Measurements from ENCODE around the gene KRT33A.
"Not testable (repeated sequence)": the region's sequence is repeated elsewhere in the genome, so short reads cannot be mapped to it uniquely, and the experiment has no call there.

Gene KRT33A

GRCh38 chr17:41350381-41350878 lies at the start of gene KRT33A:
KRT33A (minus strand) TSS chr17:41350828; CDS start chr17:41350767, 61 bp downstream.
- DNase-seq (ENCODE audit: low read depth in 1 of 2, low spot score in 1 of 2), result not testable (repeated sequence)

GRCh38 chr17:41396996-41397660 lies 46.5 kb upstream of the KRT33A start, which contains the start of gene KRT31:
KRT31 (minus strand) TSS chr17:41397608; CDS start chr17:41397539, 69 bp downstream.
- DNase-seq (ENCODE audit: low read depth in 1 of 2, low spot score in 1 of 2), result no peak

GRCh38 chr17:41396340-41396739 lies 45.7 kb upstream of the KRT33A start:
- DNase-seq (ENCODE audit: low read depth in 1 of 2, low spot score in 1 of 2), result no peak

GRCh38 chr17:41395611-41396010 lies 45.0 kb upstream of the KRT33A start:
- DNase-seq (ENCODE audit: low read depth in 1 of 2, low spot score in 1 of 2), result no peak

- DNase-seq (ENCODE audit: low read depth in 1 of 2, low spot score in 1 of 2), result not testable (repeated sequence)
These were observed 44.4 kb upstream of the KRT33A start for GRCh38 chr17:41395044-41395443.

GRCh38 chr17:41394254-41394996 lies 43.8 kb upstream of the KRT33A start:
- no peak for DNase-seq (ENCODE audit: low read depth in 1 of 2, low spot score in 1 of 2)

- DNase-seq (ENCODE audit: low read depth in 1 of 2, low spot score in 1 of 2), result no peak
These were observed 43.2 kb upstream of the KRT33A start for GRCh38 chr17:41393826-41394225.

GRCh38 chr17:41393294-41393693 lies 42.7 kb upstream of the KRT33A start:
- no peak for DNase-seq (ENCODE audit: low read depth in 1 of 2, low spot score in 1 of 2)

- no peak for DNase-seq (ENCODE audit: low read depth in 1 of 2, low spot score in 1 of 2)
These were observed 41.6 kb upstream of the KRT33A start for GRCh38 chr17:41392278-41392677.

GRCh38 chr17:41391535-41391934 lies 40.9 kb upstream of the KRT33A start:
- no peak for DNase-seq (ENCODE audit: low read depth in 1 of 2, low spot score in 1 of 2)

- no peak for DNase-seq (ENCODE audit: low read depth in 1 of 2, low spot score in 1 of 2)
These were observed 39.8 kb upstream of the KRT33A start for GRCh38 chr17:41390411-41390938.

- no peak for DNase-seq (ENCODE audit: low read depth in 1 of 2, low spot score in 1 of 2)
These were observed 37.0 kb upstream of the KRT33A start for GRCh38 chr17:41387670-41388069.

- DNase-seq (ENCODE audit: low read depth in 1 of 2, low spot score in 1 of 2), result no peak
These were observed 35.6 kb upstream of the KRT33A start for GRCh38 chr17:41386227-41386626.

GRCh38 chr17:41383690-41384089 lies 33.1 kb upstream of the KRT33A start:
- DNase-seq (ENCODE audit: low read depth in 1 of 2, low spot score in 1 of 2), result no peak

- DNase-seq (ENCODE audit: low read depth in 1 of 2, low spot score in 1 of 2), result no peak
These were observed 31.8 kb upstream of the KRT33A start for GRCh38 chr17:41382394-41382793.

GRCh38 chr17:41381943-41382342 lies 31.3 kb upstream of the KRT33A start, which contains the start of gene KRT34:
KRT34 (minus strand) TSS chr17:41382306; CDS start chr17:41382246, 60 bp downstream.
- not testable (repeated sequence) for DNase-seq (ENCODE audit: low read depth in 1 of 2, low spot score in 1 of 2)

GRCh38 chr17:41380091-41380490 lies 29.5 kb upstream of the KRT33A start:
- DNase-seq (ENCODE audit: low read depth in 1 of 2, low spot score in 1 of 2), result not testable (repeated sequence)

GRCh38 chr17:41377546-41377945 lies 26.9 kb upstream of the KRT33A start:
- no peak for DNase-seq (ENCODE audit: low read depth in 1 of 2, low spot score in 1 of 2)

GRCh38 chr17:41369713-41370112 lies 19.1 kb upstream of the KRT33A start, which contains the start of gene KRT33B:
KRT33B (minus strand) TSS chr17:41369813; CDS start chr17:41369750, 63 bp downstream.
- DNase-seq (ENCODE audit: low read depth in 1 of 2, low spot score in 1 of 2), result no peak

- no peak for DNase-seq (ENCODE audit: low read depth in 1 of 2, low spot score in 1 of 2)
These were observed 18.4 kb upstream of the KRT33A start for GRCh38 chr17:41369023-41369422.

GRCh38 chr17:41367426-41368075 lies 16.9 kb upstream of the KRT33A start:
- DNase-seq (ENCODE audit: low read depth in 1 of 2, low spot score in 1 of 2), result no peak

Measured in stimulated activated CD4-positive, alpha-beta T cell treated with anti-CD3 and anti-CD28 coated beads, Interleukin-15, amount 100 ng/mL, for 1 hour (primary cell).